HG03103 (cell line): ENCODE data around the gene NSF.
"Not testable (repeated sequence)": the region's sequence is repeated elsewhere in the genome, so short reads cannot be mapped to it uniquely, and the experiment has no call there.

Source experiments
- ATAC-seq: cut with Tn5 transposase; IDR thresholded peaks from one replicate; pipeline ENCODE4 v1.9.1; 2021; ENCODE audit warnings: low read depth; ENCODE audit not compliant: unreplicated experiment

The NSF gene

GRCh38 chr17:46627452-46627851, 37.0 kb downstream of the NSF start:
- not testable (repeated sequence) for ATAC-seq

- ATAC-seq: not testable (repeated sequence)
Observed at GRCh38 chr17:46628753-46629436, 38.4 kb downstream of the NSF start.

GRCh38 chr17:46632146-46632545, 41.7 kb downstream of the NSF start:
- not testable (repeated sequence) for ATAC-seq

- ATAC-seq: not testable (repeated sequence)
Observed at GRCh38 chr17:46634844-46635243, 44.4 kb downstream of the NSF start.

- not testable (repeated sequence) for ATAC-seq
Observed at GRCh38 chr17:46641861-46642656, 51.6 kb downstream of the NSF start.

GRCh38 chr17:46647251-46647650, 56.8 kb downstream of the NSF start:
- ATAC-seq: not testable (repeated sequence)

GRCh38 chr17:46647688-46648278, 57.3 kb downstream of the NSF start:
- ATAC-seq: not testable (repeated sequence)

- not testable (repeated sequence) for ATAC-seq
Observed at GRCh38 chr17:46649246-46649645, 58.8 kb downstream of the NSF start.

GRCh38 chr17:46652024-46652643, 61.7 kb downstream of the NSF start:
- ATAC-seq: not testable (repeated sequence)

GRCh38 chr17:46658235-46658634, 67.8 kb downstream of the NSF start:
- ATAC-seq: not testable (repeated sequence)

- not testable (repeated sequence) for ATAC-seq
Observed at GRCh38 chr17:46659702-46660101, 69.2 kb downstream of the NSF start.

- ATAC-seq: not testable (repeated sequence)
Observed at GRCh38 chr17:46663123-46663522, 72.7 kb downstream of the NSF start.

- not testable (repeated sequence) for ATAC-seq
Observed at GRCh38 chr17:46663552-46663951, 73.1 kb downstream of the NSF start.

GRCh38 chr17:46665969-46666368, 75.5 kb downstream of the NSF start:
- not testable (repeated sequence) for ATAC-seq

GRCh38 chr17:46670789-46671188, 80.3 kb downstream of the NSF start:
- not testable (repeated sequence) for ATAC-seq

GRCh38 chr17:46672777-46673176, 82.3 kb downstream of the NSF start:
- not testable (repeated sequence) for ATAC-seq

- not testable (repeated sequence) for ATAC-seq
Observed at GRCh38 chr17:46677819-46678218, 87.3 kb downstream of the NSF start.

GRCh38 chr17:46683653-46684052, 93.2 kb downstream of the NSF start:
- ATAC-seq: not testable (repeated sequence)

GRCh38 chr17:46685284-46685683, 94.8 kb downstream of the NSF start:
- not testable (repeated sequence) for ATAC-seq

GRCh38 chr17:46692196-46692595, 101.7 kb downstream of the NSF start:
- not testable (repeated sequence) for ATAC-seq

- not testable (repeated sequence) for ATAC-seq
Observed at GRCh38 chr17:46693283-46693682, 102.8 kb downstream of the NSF start.
